ENCODE data around the gene KLF6. TPM values are rescaled to one million over a fixed set of nuclear protein-coding genes. Genes with fewer than 3 reads are reported as not detected.

Gene KLF6
- total RNA-seq (100 to 1,000 TPM; 851 to 874 TPM), total RNA-seq (95.6 to 2,838 (median 452) reads per million in 172 experiments)
- polyA plus RNA-seq (2013, experiment 1 of 2): 293 TPM
- 935 TPM for polyA plus RNA-seq (2013, experiment 2 of 2)

DNA sequence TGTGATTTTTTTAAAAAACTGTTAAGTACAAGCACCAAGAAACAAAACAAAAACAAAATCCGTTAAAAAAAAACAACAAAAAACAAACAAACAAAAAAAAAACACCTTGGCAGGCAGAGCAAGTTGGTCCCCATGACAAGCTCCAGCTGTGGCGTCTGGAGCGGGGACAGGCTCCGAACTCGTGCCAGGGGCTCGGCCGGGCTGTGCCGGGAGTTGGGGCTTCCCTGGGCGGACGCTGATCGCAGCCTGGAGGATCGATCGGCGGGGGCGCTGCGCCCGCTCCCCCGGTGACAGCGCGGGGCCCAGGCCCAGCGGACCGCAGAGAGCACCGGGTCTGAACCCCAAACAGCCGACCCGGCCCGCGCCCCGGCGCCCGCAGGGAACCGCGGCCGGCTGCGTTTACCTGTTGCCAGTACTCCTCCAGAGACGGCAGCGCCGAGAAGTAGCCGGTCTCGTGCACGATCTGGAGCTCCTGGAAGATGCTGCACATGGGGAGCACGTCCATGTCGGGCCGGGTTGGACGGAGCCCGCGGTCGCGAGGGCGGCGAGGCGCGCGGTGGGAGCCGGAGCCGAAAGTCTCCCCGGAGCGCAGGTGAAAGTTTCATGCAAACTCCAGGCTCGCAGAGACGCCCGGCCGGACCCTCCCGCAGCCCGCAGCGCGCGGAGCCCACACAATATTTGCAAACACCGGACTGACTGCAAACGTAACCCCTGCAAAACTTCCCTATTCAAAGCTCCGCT lies at the start of gene KLF6:
KLF6 (minus strand) TSS at position 700 of the 741 bp plus-strand sequence; CDS start at position 505, 195 bp downstream.
- H3K4me1 ChIP-seq (ENCODE audit: insufficient read depth, low read length): peaks cover 45% of the 10 kb centered on the region
- no peak for TF ChIP-seq CTCF (IDR thresholded peaks at IDR 0.05)
- H3K4me3 ChIP-seq (ENCODE audit: low read length): peak within 1 kb of the TSS; percentile 80
- peak within 1 kb of the TSS; percentile 99 to 100 for H3K27ac ChIP-seq (ENCODE audit: low read depth in 1 of 2, low read length in 2 of 2)
- intact Hi-C loops (cut with DNase I, micrococcal nuclease): loop anchor here (2.0 to 10.0 kb wide), 4 partner anchors 88 to 332 kb away; no protein-coding TSS in a partner anchor
- peaks cover 64% of the 10 kb centered on the region for H3K36me3 Mint-ChIP-seq (ENCODE audit: low read depth)
- ATAC-seq (ENCODE audit: poor library complexity) (no peak), DNase-seq (peak in 5 of 14 experiments; percentile 21 to 61 (median 57))
- no peaks in the 10 kb centered on the region for H3K9me3 ChIP-seq (ENCODE audit: control insufficient read depth in 1 of 2, insufficient read depth in 1 of 2, low read length in 2 of 2)
- H3K9me3 Mint-ChIP-seq: peaks cover 2% of the 10 kb centered on the region
- POLR2A ChIA-PET: interaction anchor here (0.5 to 6.8 kb wide), 82 partner anchors 10 to 1507 kb away, joined by 3 to 497 read pairs (median 5); partner anchors contain the start of gene PITRM1
- peaks cover 40% of the 10 kb centered on the region for H3K36me3 ChIP-seq (ENCODE audit: insufficient read depth, low read length)
- peaks cover 51% of the 10 kb centered on the region for H3K4me1 Mint-ChIP-seq (ENCODE audit: low read depth)
- H3K4me3 Mint-ChIP-seq: peak within 1 kb of the TSS; percentile 98
- CTCF ChIA-PET: interaction anchor here (0.9 to 2.8 kb wide), 7 partner anchors 9 to 108 kb away, joined by 3 to 10 read pairs (median 3); no protein-coding TSS in a partner anchor
- H3K27me3 Mint-ChIP-seq: no peaks in the 10 kb centered on the region
- H3K27me3 ChIP-seq (ENCODE audit: control insufficient read depth in 1 of 2, insufficient read depth in 2 of 2, low read length in 2 of 2): no peaks in the 10 kb centered on the region
- peak within 1 kb of the TSS; percentile 97 for H3K27ac Mint-ChIP-seq

- Mint-ChIP-seq H3K4me3 (no peak overlapping the region), H3K27ac (no peak overlapping the region), H3K36me3 (ENCODE audit: low read depth) (no peaks in the 10 kb centered on the region), H3K4me1 (ENCODE audit: low read depth) (peaks cover 12% of the 10 kb centered on the region), H3K27me3 (no peaks in the 10 kb centered on the region), H3K9me3 (no peaks in the 10 kb centered on the region)
- H3K4me1 ChIP-seq (ENCODE audit: insufficient read depth, low read length): peaks cover 19% of the 10 kb centered on the region
- DNase-seq: no peak
- TF ChIP-seq CTCF (IDR thresholded peaks at IDR 0.05): no peak
- H3K4me3 ChIP-seq (ENCODE audit: low read length): no peak overlapping the region
- H3K27me3 ChIP-seq (ENCODE audit: control insufficient read depth in 1 of 2, insufficient read depth in 2 of 2, low read length in 2 of 2): no peaks in the 10 kb centered on the region
- POLR2A ChIA-PET: interaction anchor here (0.7 to 7.0 kb wide), 3 partner anchors 28 to 382 kb away, joined by 3 to 47 read pairs (median 3); partner anchors contain the start of gene KLF6
- intact Hi-C loops (cut with DNase I, micrococcal nuclease): no loop called here
- H3K9me3 ChIP-seq (ENCODE audit: control insufficient read depth in 1 of 2, insufficient read depth in 1 of 2, low read length in 2 of 2): no peaks in the 10 kb centered on the region
- no peaks in the 10 kb centered on the region for H3K36me3 ChIP-seq (ENCODE audit: insufficient read depth, low read length)
- CTCF ChIA-PET: no interaction called here
- no peak overlapping the region for H3K27ac ChIP-seq (ENCODE audit: low read depth in 1 of 2, low read length in 2 of 2)
- ATAC-seq (ENCODE audit: poor library complexity): no peak
Measured at GRCh38 chr10:3834404-3834803, 49.4 kb upstream of the KLF6 start.

DNA sequence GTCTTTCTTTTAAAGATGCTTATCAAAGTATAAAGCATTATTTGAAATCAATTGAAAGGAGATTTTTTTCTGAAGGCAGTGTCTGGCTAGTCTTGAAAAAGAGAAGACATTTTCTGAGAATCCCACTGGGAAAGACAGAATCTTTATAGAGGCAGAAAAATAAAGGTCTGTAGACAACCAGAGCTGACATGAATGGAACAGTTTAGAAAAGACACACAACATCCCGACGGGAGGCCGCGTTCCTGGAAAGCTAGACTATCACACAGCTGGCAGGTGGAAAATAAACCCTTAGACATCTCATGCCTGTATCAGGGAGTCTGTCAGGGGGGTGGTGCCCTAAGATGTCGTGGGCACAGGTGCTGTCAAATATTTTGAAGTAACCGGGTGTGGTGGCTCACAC lies 48.0 kb upstream of the KLF6 start:
- Histone ChIP-seq H3K9me3 (ENCODE audit: control insufficient read depth in 1 of 2, insufficient read depth in 1 of 2, low read length in 2 of 2) (no peaks in the 10 kb centered on the region), H3K4me3 (ENCODE audit: low read length) (no peak overlapping the region), H3K4me1 (ENCODE audit: insufficient read depth, low read length) (peaks cover 21% of the 10 kb centered on the region), H3K36me3 (ENCODE audit: insufficient read depth, low read length) (no peaks in the 10 kb centered on the region), H3K27me3 (ENCODE audit: control insufficient read depth in 1 of 2, insufficient read depth in 2 of 2, low read length in 2 of 2) (no peaks in the 10 kb centered on the region), H3K27ac (ENCODE audit: low read depth in 1 of 2, low read length in 2 of 2) (no peak overlapping the region)
- Mint-ChIP-seq H3K27me3 (no peaks in the 10 kb centered on the region), H3K27ac (no peak overlapping the region), H3K36me3 (ENCODE audit: low read depth) (no peaks in the 10 kb centered on the region), H3K4me1 (ENCODE audit: low read depth) (peaks cover 25% of the 10 kb centered on the region), H3K4me3 (no peak overlapping the region), H3K9me3 (no peaks in the 10 kb centered on the region)
- intact Hi-C loops (cut with DNase I, micrococcal nuclease): no loop called here
- ChIA-PET CTCF (no interaction called here), POLR2A (interaction anchor here (0.7 to 7.0 kb wide), 2 partner anchors 49 to 116 kb away, joined by 4 to 47 read pairs; partner anchors contain the start of gene KLF6)
- ATAC-seq (ENCODE audit: poor library complexity): no peak
- no peak for TF ChIP-seq CTCF (IDR thresholded peaks at IDR 0.05)
- DNase-seq: no peak

Data from CD4-positive, alpha-beta T cell (primary cell).